Subcutaneous adipose tissue (tissue), 4 donors: ENCODE results near the gene CPHXL2. TPM values are rescaled to one million over a fixed set of nuclear protein-coding genes. Genes with fewer than 3 reads are reported as not detected.

Experiments used
- CTCF ChIP-seq: fragments of 450-650 bp; IDR thresholded peaks from one replicate; pipeline ENCODE4 v1.5.1; 2016; ENCODE audit warnings: low read depth, mild to moderate bottlenecking, control low read depth, antibody characterized with exemption, moderate library complexity
- small RNA-seq: library from RNA; depleted of rRNA; stranded (forward); fragments of <200 nt; gene quantifications from one replicate; pipeline ENCODE3, GENCODE V24; 2016
- total RNA-seq, 4 donors: library from RNA; depleted of rRNA; stranded (reverse); fragments of >200 nt; gene quantifications; one replicate each; pipeline ENCODE4 v1.1.0, GENCODE V29; 2016

The CPHXL2 gene
- total RNA-seq, 4 donors from 2014 or later = not detected

- no peak for TF ChIP-seq CTCF
These were observed 59.7 kb downstream of the CPHXL2 start for GRCh38 chr16:75617121-75617520.

- no peak for TF ChIP-seq CTCF
These were observed 60.2 kb downstream of the CPHXL2 start for GRCh38 chr16:75616521-75617010.

GRCh38 chr16:75615619-75616018, 61.2 kb downstream of the CPHXL2 start:
- TF ChIP-seq CTCF = no peak

- TF ChIP-seq CTCF = no peak
These were observed 62.5 kb downstream of the CPHXL2 start for GRCh38 chr16:75614066-75614897.

Small RNA genes within 50 kb of the gene (small RNA-seq; reads per million reads assigned to genes)
- gene RN7SL520P = not detected

Other genes with a start within 250 kb of the CPHXL2 start
- gene CFDP1, start 243.5 kb downstream of the CPHXL2 start, total RNA-seq = 10 to 100 TPM; 38.6 to 60.7 (median 57.0) TPM
- 10 to 100 TPM; 14.8 to 20.5 (median 18.0) TPM for gene TMEM170A, start 212.3 kb downstream of the CPHXL2 start, total RNA-seq
- not detected for gene CHST6, start 181.6 kb downstream of the CPHXL2 start, total RNA-seq
- under 1 TPM in 1 of 4 donors, not detected in 3; 0.19 TPM for gene CHST5, start 140.9 kb downstream of the CPHXL2 start, total RNA-seq
- 1 to 10 TPM; 2.9 to 6.2 (median 4.7) TPM for gene TMEM231, start 120.8 kb downstream of the CPHXL2 start, total RNA-seq
- 100 to 1,000 TPM in 2 of 4 donors, 10 to 100 TPM in 2; 74.6 to 118 (median 105) TPM for gene GABARAPL2, start 110.6 kb downstream of the CPHXL2 start, total RNA-seq
- gene ADAT1, start 53.7 kb downstream of the CPHXL2 start, total RNA-seq = 10 to 100 TPM; 31.3 to 57.1 (median 41.7) TPM
- gene KARS1, start 29.3 kb downstream of the CPHXL2 start, total RNA-seq = 100 to 1,000 TPM in 3 of 4 donors, 10 to 100 TPM in 1; 89.6 to 135 (median 107) TPM
- 10 to 100 TPM; 49.1 to 91.6 (median 66.2) TPM for gene TERF2IP, start 29.2 kb downstream of the CPHXL2 start, total RNA-seq
- gene DUXB, start 24.5 kb upstream of the CPHXL2 start, total RNA-seq = not detected
- gene CPHXL, start 49.5 kb upstream of the CPHXL2 start, total RNA-seq = not detected